GM12801 (cell line): ENCODE data around the gene ZNF385D.

Experiments used
- TF ChIP-seq, protein P1 (sequence below): IDR thresholded peaks from one replicate; pipeline ENCODE4 v1.5.1; 2011; ENCODE audit warnings: control low read depth; ENCODE audit not compliant: insufficient read length; ENCODE audit errors: extremely low read depth

The ZNF385D gene, protein sequence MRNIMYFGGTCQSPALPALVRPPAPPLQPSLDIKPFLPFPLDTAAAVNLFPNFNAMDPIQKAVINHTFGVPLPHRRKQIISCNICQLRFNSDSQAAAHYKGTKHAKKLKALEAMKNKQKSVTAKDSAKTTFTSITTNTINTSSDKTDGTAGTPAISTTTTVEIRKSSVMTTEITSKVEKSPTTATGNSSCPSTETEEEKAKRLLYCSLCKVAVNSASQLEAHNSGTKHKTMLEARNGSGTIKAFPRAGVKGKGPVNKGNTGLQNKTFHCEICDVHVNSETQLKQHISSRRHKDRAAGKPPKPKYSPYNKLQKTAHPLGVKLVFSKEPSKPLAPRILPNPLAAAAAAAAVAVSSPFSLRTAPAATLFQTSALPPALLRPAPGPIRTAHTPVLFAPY

DNA sequence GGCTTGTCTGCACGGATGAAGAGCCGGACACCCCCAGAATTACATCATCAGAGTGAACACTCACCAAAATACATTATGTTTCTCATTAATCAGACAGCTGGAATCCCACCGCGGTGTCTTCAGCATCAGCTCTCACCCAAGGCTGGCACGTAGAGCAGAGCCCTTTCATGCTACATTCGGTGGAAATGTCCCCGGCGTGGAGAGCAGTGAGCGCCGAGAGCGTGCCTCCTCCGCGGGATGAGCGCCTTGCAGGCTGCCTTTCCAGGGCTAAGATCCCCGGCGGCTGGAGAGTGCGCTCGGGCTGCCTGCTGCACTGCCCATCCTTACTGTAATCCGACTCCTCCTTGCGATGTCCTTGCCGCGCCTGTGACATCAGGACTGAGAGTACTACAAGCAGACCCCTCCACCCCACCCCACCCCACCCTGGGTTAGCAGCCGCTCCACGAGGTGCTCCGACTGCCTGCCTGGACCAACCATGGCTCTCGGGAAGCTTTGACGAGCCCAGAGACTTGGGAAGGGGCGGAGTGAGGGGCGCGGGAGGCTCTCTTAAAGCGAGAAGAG lies at the start of gene ZNF385D:
Gene ZNF385D, minus strand, starts transcription at position 380 of the 561 bp plus-strand sequence. Its CDS starts 294 bp downstream, at position 86.
- TF ChIP-seq, protein P1, sequence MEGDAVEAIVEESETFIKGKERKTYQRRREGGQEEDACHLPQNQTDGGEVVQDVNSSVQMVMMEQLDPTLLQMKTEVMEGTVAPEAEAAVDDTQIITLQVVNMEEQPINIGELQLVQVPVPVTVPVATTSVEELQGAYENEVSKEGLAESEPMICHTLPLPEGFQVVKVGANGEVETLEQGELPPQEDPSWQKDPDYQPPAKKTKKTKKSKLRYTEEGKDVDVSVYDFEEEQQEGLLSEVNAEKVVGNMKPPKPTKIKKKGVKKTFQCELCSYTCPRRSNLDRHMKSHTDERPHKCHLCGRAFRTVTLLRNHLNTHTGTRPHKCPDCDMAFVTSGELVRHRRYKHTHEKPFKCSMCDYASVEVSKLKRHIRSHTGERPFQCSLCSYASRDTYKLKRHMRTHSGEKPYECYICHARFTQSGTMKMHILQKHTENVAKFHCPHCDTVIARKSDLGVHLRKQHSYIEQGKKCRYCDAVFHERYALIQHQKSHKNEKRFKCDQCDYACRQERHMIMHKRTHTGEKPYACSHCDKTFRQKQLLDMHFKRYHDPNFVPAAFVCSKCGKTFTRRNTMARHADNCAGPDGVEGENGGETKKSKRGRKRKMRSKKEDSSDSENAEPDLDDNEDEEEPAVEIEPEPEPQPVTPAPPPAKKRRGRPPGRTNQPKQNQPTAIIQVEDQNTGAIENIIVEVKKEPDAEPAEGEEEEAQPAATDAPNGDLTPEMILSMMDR = no peak

DNA sequence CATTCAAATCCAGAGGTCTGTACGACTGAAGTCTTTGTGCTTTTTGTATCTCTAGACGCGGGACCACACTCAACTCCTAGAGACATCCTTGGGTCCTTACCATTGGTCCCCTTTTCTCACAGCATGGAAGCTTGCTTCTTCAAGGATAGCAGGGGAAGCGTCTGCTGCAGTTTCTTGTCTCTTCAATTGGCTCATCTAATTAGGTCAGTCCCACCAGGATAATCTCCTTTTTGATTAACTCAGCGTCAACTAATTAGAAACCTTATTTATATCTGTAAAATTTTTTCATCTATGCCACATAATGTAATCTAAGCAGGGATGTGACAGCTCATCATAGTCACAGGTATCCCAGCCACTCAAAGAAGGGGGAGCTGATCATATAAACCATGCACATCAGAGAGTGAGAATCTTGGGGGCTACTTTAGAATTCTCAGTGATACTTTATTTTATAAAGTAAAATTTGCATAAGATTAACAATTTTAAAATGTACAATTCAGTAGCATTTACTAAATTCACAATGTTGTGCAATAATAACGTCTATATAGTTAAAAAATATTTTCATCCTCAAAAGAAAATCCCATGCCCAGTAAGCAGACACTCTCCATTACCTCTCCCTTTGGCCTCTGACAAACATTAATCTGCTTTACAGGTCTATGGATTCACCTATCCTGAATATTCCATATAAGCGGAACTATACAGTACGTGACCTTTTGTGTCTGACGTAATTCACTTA lies 47.5 kb upstream of the ZNF385D start:
- TF ChIP-seq, protein P1 = no peak

DNA sequence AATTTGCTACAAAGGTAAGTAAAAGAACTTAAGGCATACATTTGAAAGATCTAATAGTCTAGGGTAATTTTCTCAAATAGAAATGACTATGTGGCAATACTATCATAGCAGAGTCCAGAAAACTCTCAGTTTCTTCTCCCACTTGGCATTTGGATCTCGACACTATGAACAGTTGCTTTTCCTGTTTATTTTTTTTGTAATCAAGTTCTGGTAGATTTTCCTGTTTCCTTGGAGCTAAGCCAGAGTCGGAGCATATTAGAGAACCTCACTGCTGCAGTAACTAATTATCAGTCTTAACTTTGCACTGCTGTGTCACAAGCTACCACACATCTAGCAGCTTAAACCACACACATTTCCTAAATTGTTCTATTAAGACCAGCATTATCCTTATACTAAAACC lies 44.9 kb upstream of the ZNF385D start:
- TF ChIP-seq, protein P1 = no peak

DNA sequence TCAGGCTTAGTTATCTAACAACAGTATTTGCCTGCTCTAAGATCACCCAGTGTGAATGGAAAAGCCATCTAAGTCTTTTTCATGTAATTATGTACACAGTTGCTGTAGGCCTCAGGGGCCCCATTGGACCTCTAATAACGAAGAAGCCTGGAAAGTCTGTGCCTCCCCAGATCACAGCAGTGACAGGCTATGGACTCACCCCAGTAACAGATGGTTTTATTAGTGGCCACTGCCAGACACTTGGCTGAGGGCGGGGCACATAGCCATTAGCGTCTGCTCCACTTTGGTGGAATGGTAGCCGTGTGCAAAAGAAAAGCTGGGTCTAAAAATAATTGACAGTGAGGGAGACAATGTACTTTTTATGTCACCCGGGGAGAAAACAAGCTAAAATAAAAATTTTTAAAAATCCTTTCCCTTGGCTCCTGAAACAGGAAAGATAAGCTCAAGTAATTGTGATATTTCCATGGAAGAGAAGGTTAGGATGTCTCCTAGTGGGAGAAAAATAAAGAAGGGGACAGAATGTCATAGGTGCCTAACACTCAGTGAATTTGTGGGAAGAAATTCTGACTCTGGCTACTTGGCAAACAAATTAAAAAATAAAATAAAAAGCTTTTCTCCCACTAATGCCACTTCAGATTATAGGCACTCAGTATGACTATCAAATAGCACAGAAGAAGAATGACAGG lies 44.3 kb upstream of the ZNF385D start:
- TF ChIP-seq, protein P1 = no peak

DNA sequence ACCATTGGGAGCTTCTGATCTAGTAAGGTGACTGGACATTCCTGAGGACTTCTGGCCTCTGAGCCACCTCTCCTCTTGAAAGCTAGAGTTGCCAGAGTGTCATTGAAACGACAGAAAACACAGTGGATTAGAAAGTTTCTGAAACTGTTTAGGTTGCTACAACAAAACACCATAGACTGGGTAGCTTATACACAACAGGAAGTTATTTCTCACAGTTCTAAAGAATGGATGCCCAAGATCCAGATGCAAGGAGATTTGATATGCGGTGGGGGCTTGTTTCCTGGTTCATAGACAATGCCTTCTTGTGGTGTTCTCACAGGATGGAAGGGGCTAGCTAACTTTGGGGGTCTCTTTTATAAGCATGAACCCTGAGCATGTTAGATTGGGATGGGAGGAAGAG lies 43.3 kb upstream of the ZNF385D start:
- TF ChIP-seq, protein P1 = no peak

DNA sequence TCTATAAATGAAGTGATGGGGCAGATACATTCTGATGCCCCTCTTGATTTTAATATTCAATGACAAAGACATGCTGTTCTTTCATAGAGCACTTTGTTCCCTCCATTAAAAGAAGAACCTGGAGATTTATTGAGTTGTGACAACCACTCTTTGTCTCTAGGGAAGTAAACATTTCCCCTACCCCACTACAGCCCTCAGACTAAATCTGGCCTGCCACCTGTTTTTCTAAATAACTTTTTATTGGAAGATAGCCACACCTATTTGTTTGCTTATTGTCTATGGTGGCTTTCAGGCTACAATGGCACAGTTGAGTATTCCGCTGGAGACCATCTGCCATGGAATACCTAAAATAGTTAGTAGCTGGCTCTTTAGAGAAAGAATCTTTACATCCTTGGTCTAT lies 41.2 kb upstream of the ZNF385D start:
- TF ChIP-seq, protein P1 = no peak

DNA sequence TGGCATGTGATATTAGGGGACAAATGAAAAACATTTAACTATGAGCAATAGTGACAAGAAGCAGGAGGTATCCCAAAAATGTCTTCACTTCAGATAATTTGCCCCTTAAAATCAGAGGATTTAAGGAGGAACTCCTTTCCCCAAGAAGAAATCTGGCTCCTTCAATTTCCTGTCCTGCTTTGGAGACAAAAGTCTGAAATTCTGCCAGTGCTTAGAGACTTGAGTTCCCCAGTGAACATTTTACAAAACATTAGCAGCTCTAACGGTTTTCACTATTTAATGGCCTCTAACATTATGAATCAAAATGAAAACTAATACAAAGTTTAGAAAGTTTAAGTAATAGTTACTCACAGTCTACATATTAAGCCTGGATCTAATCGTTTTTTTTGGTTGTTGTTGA lies 40.3 kb upstream of the ZNF385D start:
- TF ChIP-seq, protein P1 = no peak
